OCI-LY7 (cell line): ENCODE results near the gene MYO9B.

Experiments used
- EZH2phosphoT487 ChIP-seq: fragments of 200-600 bp; sonication (generic); IDR thresholded peaks from 2 replicates; pipeline ENCODE4 v1.6.1; 2018; ENCODE audit warnings: low read depth, borderline replicate concordance, mild to moderate bottlenecking, mixed run types, antibody characterized with exemption, low read length, moderate library complexity, mixed read lengths
- TF ChIP-seq, protein P1 (sequence below): fragments of 200-600 bp; sonication (generic); conservative IDR thresholded peaks from 2 replicates; pipeline ENCODE4 v1.5.1; 2014; ENCODE audit warnings: mild to moderate bottlenecking, antibody characterized with exemption, low read length, moderate library complexity, mixed read lengths

DNA sequence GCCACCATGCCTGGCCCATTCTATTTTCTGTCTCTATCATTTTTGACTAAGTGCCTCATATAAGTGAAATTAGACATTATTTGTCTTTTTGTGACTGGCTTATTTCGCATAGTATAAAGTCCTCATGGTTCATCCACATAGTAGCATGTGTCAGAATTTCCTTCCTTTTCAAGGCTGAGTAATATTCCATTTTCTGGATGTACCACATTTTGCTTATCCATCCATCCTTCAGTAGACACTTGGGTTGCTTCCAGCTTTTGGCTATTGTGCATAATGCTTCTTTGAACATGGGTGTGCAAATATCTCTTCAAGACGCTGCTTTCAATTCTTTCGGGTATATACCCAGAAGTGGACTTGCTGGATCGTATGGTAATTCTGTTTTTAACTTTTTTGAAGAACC is 88.1 kb downstream of the MYO9B start:
- TF ChIP-seq, protein P1, sequence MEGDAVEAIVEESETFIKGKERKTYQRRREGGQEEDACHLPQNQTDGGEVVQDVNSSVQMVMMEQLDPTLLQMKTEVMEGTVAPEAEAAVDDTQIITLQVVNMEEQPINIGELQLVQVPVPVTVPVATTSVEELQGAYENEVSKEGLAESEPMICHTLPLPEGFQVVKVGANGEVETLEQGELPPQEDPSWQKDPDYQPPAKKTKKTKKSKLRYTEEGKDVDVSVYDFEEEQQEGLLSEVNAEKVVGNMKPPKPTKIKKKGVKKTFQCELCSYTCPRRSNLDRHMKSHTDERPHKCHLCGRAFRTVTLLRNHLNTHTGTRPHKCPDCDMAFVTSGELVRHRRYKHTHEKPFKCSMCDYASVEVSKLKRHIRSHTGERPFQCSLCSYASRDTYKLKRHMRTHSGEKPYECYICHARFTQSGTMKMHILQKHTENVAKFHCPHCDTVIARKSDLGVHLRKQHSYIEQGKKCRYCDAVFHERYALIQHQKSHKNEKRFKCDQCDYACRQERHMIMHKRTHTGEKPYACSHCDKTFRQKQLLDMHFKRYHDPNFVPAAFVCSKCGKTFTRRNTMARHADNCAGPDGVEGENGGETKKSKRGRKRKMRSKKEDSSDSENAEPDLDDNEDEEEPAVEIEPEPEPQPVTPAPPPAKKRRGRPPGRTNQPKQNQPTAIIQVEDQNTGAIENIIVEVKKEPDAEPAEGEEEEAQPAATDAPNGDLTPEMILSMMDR, result no peak
- no peak for TF ChIP-seq EZH2phosphoT487
